Psoas muscle (tissue), 8 donors: ENCODE data around the gene POLR3E. TPM values are rescaled to one million over a fixed set of nuclear protein-coding genes. Genes with fewer than 3 reads are reported as not detected.
A peak's percentile ranks its signal among the peaks of the same experiment; 100 is the strongest.

Experiments used
- ATAC-seq, 4 donors: fragments of 200-7000 bp; cut with Tn5 transposase; one replicate each; pipeline ENCODE4 v1.9.1; 2020; ENCODE audit warnings: moderate library complexity in 3 of 4, mild to moderate bottlenecking in 2 of 4
- DNase-seq, 2 donors: peaks; one replicate each; pipeline ENCODE4 v3.0.0-alpha.2; 2020
- H3K27ac ChIP-seq: fragments of 200-600 bp; one replicate; pipeline ENCODE4 v1.8.0; 2022
- H3K27me3 ChIP-seq, 3 donors: fragments of 200-600 bp in 1 of 3; one replicate each; pipeline versions ENCODE4 v1.6.1 to v1.8.0; 2013 to 2022; ENCODE audit warnings: low read length in 2 of 3, mild to moderate bottlenecking in 2 of 3, moderate library complexity in 1 of 3; ENCODE audit not compliant: insufficient read depth in 3 of 3
- H3K36me3 ChIP-seq, 2 donors: fragments of 200-600 bp in 1 of 2; one replicate each; pipeline versions ENCODE4 v1.6.1 to v1.8.0; 2013 to 2022; ENCODE audit warnings: low read depth in 1 of 2, mild to moderate bottlenecking in 1 of 2, moderate library complexity in 1 of 2; ENCODE audit not compliant: insufficient read depth in 1 of 2
- H3K4me1 ChIP-seq: fragments of 200-600 bp; one replicate; pipeline ENCODE4 v1.8.0; 2022
- H3K4me3 ChIP-seq: fragments of 200-600 bp; one replicate; pipeline ENCODE4 v1.8.0; 2022; ENCODE audit warnings: mild to moderate bottlenecking
- H3K9me3 ChIP-seq: fragments of 200-600 bp; one replicate; pipeline ENCODE4 v1.8.0; 2022
- WGBS, 3 donors: extraction: QIAGEN DNeasy Blood & Tissue Kit; methylation state at CpG; one replicate each; pipeline versions ENCODE4 v1.1.6 to v1.1.7; 2013; 5-methylcytosine and 5-hydroxymethylcytosine counted together
- intact Hi-C, 2 donors: fragments of 100-400 bp; cut with DNase I; formaldehyde crosslinking; loops; one replicate each; pipeline versions ENCODE4 v1.11.0 to v1.14.2; 2022
- long read RNA-seq, 2 donors: library from polyadenylated mRNA; unstranded; transcript quantifications; one replicate each; pipeline ENCODE4 v2.0.0, GENCODE V29; 2021
- polyA plus RNA-seq, 3 donors: library from polyadenylated mRNA; stranded (reverse); fragments of 200-250 nt; gene quantifications; one replicate each; pipeline ENCODE4 v1.2.3, GENCODE V29; 2013
- total RNA-seq, 4 donors: library from RNA; stranded (reverse); fragmentation: NEBNext Ultra II Directional in 2 of 4; extraction: Animal tissue kit (Norgen Biotek cat#: 25700) in 2 of 4; gene quantifications; one replicate each; pipeline versions ENCODE4 v1.2.1 to v1.2.4, GENCODE V29; 2021 to 2023
- TF ChIP-seq, protein P1 (sequence below): fragments of 200-600 bp; IDR thresholded peaks from one replicate; pipeline ENCODE4 v1.8.0; 2022; ENCODE audit warnings: antibody characterized with exemption
- donor health status: healthy with polysubstance abuse.
- donor health status: DM: no; HTN: no; CAD: no; lungs with moderate emphysema.
- donor health status: Bipolar disorder and iron deficiency.
- donor health status: healthy.
- donor health status: DM: yes; HTN: yes; CAD: no.
- donor health status: DM: no; HTN: no; CAD: no.
- donor health status: DM: no; HTN: no; CAD: no.
- donor health status: DM: yes; HTN: yes; CAD: no.

POLR3E gene, protein sequence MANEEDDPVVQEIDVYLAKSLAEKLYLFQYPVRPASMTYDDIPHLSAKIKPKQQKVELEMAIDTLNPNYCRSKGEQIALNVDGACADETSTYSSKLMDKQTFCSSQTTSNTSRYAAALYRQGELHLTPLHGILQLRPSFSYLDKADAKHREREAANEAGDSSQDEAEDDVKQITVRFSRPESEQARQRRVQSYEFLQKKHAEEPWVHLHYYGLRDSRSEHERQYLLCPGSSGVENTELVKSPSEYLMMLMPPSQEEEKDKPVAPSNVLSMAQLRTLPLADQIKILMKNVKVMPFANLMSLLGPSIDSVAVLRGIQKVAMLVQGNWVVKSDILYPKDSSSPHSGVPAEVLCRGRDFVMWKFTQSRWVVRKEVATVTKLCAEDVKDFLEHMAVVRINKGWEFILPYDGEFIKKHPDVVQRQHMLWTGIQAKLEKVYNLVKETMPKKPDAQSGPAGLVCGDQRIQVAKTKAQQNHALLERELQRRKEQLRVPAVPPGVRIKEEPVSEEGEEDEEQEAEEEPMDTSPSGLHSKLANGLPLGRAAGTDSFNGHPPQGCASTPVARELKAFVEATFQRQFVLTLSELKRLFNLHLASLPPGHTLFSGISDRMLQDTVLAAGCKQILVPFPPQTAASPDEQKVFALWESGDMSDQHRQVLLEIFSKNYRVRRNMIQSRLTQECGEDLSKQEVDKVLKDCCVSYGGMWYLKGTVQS
- 100 to 1,000 TPM in 1 of 4 donors, 10 to 100 TPM in 3; 63.8 to 119 (median 92.5) TPM for total RNA-seq
- polyA plus RNA-seq: 10 to 100 TPM; 45.6 to 96.1 (median 71.2) TPM
- long read RNA-seq, donor 1, transcript POLR3E-201 (21 exons, 3,697 nt): major isoform, 62 of 108 reads
- long read RNA-seq, donor 1, partial matches to known transcripts: 35 of 108 reads
- long read RNA-seq, donor 1, other reads (novel, unspliced or antisense): 10 of 108 reads
- long read RNA-seq, donor 2, transcript POLR3E-201 (21 exons, 3,697 nt): major isoform, 65 of 113 reads
- long read RNA-seq, donor 2, partial matches to known transcripts: 28 of 113 reads
- long read RNA-seq, donor 2, other reads (novel, unspliced or antisense): 19 of 113 reads

DNA sequence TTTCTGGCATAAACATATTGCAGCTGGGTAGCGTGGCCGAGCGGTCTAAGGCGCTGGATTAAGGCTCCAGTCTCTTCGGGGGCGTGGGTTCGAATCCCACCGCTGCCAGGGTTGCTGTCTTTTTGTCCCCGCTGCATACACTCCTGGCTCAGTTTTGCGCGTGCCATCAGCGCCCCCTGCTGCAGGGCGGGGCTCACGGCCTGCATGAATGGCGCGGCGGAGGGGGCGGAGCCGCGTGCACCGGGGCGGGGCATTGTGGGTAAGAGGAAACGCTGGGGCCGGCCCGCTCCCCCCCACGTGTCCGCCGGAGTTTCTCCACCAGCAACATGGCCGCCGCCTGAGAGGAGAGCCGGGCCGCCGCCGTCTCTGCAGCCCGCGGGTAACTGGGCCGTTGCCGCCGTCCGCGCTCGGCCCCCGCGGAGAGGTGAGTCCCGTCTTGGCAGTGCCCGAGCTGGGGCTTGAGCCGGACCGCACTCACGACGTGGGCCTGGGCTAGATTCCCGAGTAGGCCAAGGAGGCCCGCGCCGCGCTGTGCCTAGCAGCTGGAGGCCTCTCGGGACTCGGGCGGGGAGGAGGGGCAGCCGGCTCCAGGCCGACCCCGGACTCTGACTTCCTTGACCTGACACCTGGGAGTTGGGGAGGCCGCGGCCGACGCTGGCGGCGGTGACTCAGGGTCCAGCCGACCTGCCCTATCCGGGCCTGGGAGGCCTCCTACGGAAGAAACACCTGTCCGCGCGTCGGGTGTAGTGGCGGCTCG is at the start of gene POLR3E:
TSS of gene POLR3E (plus strand) at position 296 of the 757 bp plus-strand sequence. CDS start 5,560 bp downstream, outside the sequence.
- peak within 1 kb of the TSS; percentile 96 for H3K27ac ChIP-seq
- intact Hi-C loops: loop anchor here (1.0 to 5.0 kb wide), 3 partner anchors 101 to 290 kb away; partner anchors contain the start of gene MOSMO (in 1 of the 2)
- TF ChIP-seq, protein P1, sequence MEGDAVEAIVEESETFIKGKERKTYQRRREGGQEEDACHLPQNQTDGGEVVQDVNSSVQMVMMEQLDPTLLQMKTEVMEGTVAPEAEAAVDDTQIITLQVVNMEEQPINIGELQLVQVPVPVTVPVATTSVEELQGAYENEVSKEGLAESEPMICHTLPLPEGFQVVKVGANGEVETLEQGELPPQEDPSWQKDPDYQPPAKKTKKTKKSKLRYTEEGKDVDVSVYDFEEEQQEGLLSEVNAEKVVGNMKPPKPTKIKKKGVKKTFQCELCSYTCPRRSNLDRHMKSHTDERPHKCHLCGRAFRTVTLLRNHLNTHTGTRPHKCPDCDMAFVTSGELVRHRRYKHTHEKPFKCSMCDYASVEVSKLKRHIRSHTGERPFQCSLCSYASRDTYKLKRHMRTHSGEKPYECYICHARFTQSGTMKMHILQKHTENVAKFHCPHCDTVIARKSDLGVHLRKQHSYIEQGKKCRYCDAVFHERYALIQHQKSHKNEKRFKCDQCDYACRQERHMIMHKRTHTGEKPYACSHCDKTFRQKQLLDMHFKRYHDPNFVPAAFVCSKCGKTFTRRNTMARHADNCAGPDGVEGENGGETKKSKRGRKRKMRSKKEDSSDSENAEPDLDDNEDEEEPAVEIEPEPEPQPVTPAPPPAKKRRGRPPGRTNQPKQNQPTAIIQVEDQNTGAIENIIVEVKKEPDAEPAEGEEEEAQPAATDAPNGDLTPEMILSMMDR: peak; percentile 89
- peaks cover 0 to 6% of the 10 kb centered on the region in 2 donors for H3K36me3 ChIP-seq
- DNase-seq: peak; percentile 100
- H3K9me3 ChIP-seq: no peaks in the 10 kb centered on the region
- H3K27me3 ChIP-seq: no peaks in the 10 kb centered on the region
- 0 to 1% (median 0%) methylated on average over 62 to 76 of the region's 76 CpGs for WGBS, 3 donors
- peak; percentile 92 to 95 (median 93) for ATAC-seq
- peak within 1 kb of the TSS; percentile 71 for H3K4me3 ChIP-seq
- peaks cover 14% of the 10 kb centered on the region for H3K4me1 ChIP-seq

DNA sequence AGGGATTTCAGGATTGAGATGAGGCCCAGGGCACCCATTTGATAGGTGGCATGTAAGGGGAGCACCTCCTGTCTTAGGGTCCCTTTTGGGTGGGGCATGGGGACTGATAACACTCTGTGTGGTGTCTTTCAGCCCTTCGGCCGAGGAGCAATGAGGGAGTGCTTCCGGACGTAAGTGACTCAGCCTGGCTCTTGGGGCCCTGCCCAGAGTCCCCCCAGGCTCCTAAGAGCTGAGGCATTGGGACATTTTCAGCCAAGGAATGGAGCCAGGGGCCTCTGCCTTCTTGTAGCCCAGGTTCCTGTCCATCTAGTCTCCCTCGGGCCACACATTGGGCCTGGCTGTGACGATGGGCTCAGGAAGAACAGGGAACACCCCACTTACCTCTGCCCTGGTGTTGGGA is 46.7 kb upstream of the POLR3E start:
- Histone ChIP-seq H3K27ac (no peak overlapping the region), H3K4me3 (no peak overlapping the region), H3K27me3 (no peaks in the 10 kb centered on the region), H3K36me3 (peaks cover 9 to 99% of the 10 kb centered on the region in 2 donors), H3K9me3 (peaks cover 5% of the 10 kb centered on the region), H3K4me1 (no peaks in the 10 kb centered on the region)
- ATAC-seq: peak in 2 of 4 donors; percentile 26 to 31
- intact Hi-C loops: loop anchor here in 1 of 2 donors (5.0 kb wide), 1 partner anchor 37 kb away; no protein-coding TSS in a partner anchor
- WGBS, 3 donors: 78 to 83% (median 78%) methylated on average over 6 of the region's 6 CpGs
- TF ChIP-seq, protein P1: no peak
- peak; percentile 62 to 64 for DNase-seq

DNA sequence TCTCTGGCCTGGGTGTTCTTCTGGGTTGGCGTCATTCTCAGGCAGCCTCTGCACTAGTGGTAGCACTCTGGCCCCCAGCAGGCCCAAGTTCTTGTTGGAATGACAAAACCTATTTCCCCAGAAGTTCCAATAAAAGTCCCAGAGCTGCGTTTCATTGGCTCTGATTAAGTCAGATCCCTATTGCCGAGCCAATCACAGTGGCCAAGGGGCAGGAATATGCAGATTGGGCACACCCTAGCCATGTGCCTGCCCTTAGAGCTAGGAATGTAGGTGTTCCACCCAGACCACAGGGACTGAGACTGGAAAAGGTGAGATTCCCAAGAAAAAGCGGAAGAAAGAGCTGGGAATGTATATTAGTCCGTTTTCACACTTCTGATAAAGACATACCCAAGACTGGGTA is 44.9 kb upstream of the POLR3E start:
- WGBS, 3 donors: 84 to 97% (median 96%) methylated on average over 5 of the region's 5 CpGs
- peaks cover 6 to 99% of the 10 kb centered on the region in 2 donors for H3K36me3 ChIP-seq

More for the DNA sequence above, 44.9 kb upstream of the POLR3E start:
- Histone ChIP-seq H3K4me3 (no peak overlapping the region), H3K9me3 (peaks cover 6% of the 10 kb centered on the region), H3K4me1 (no peaks in the 10 kb centered on the region), H3K27ac (no peak overlapping the region), H3K27me3 (no peaks in the 10 kb centered on the region)
- DNase-seq (no peak), ATAC-seq (no peak)
- TF ChIP-seq, protein P1: no peak
- intact Hi-C loops: loop anchor here in 1 of 2 donors (5.0 kb wide), 1 partner anchor 35 kb away; no protein-coding TSS in a partner anchor
